Trophoblast cell (in vitro differentiated cells and primary cell): ENCODE measurements around the gene FOXL1.
A peak's percentile ranks its signal among the peaks of the same experiment; 100 is the strongest.

Experiments used
- DNase-seq, 2 donors: peaks; one replicate each; pipeline ENCODE4 v3.0.0-alpha.2; 2016
- H2AFZ ChIP-seq: 2 replicates; pipeline ENCODE4 v1.6.1; 2013; ENCODE audit warnings: low read length, moderate library complexity, mild to moderate bottlenecking; ENCODE audit not compliant: insufficient read depth, poor library complexity
- H2AK5ac ChIP-seq: 2 replicates; pipeline ENCODE4 v1.6.1; 2013; ENCODE audit warnings: mild to moderate bottlenecking, low read length
- H2BK120ac ChIP-seq: 2 replicates; pipeline ENCODE4 v1.6.1; 2013; ENCODE audit warnings: low read length, mild to moderate bottlenecking, moderate library complexity; ENCODE audit not compliant: insufficient read depth, poor library complexity
- H2BK12ac ChIP-seq: 2 replicates; pipeline ENCODE4 v1.6.1; 2013; ENCODE audit warnings: mild to moderate bottlenecking, low read length, moderate library complexity
- H2BK5ac ChIP-seq: 2 replicates; pipeline ENCODE4 v1.6.1; 2013; ENCODE audit warnings: low read length, low read depth, moderate library complexity, mild to moderate bottlenecking; ENCODE audit not compliant: poor library complexity
- H3K14ac ChIP-seq: 2 replicates; pipeline ENCODE4 v1.6.1; 2013; ENCODE audit warnings: mild to moderate bottlenecking, low read length
- H3K18ac ChIP-seq: 2 replicates; pipeline ENCODE4 v1.6.1; 2013; ENCODE audit warnings: mild to moderate bottlenecking, low read length
- H3K23ac ChIP-seq: 2 replicates; pipeline ENCODE4 v1.6.1; 2013; ENCODE audit warnings: low read length
- H3K27ac ChIP-seq: 2 replicates; pipeline ENCODE4 v1.5.1; 2013; ENCODE audit warnings: low read depth, mild to moderate bottlenecking, inconsistent platforms, low read length, moderate library complexity
- H3K27me3 ChIP-seq: 2 replicates; pipeline ENCODE4 v1.6.1; 2013; ENCODE audit warnings: inconsistent platforms, mild to moderate bottlenecking, low read length, moderate library complexity; ENCODE audit not compliant: insufficient read depth
- H3K36me3 ChIP-seq, 2 experiments: 1 replicate in 1 of 2; 2 replicates in 1 of 2; pipeline ENCODE4 v1.6.1; 2013; ENCODE audit warnings: low read length in 2 of 2, mild to moderate bottlenecking in 2 of 2, moderate library complexity in 1 of 2; ENCODE audit not compliant: insufficient read depth in 2 of 2, control insufficient read depth in 1 of 2
- H3K4ac ChIP-seq: 2 replicates; pipeline ENCODE4 v1.6.1; 2013; ENCODE audit warnings: low read depth, mild to moderate bottlenecking, low read length, moderate library complexity
- H3K4me1 ChIP-seq, 2 experiments: 1 replicate in 1 of 2; 2 replicates in 1 of 2; pipeline ENCODE4 v1.6.1; 2013; ENCODE audit warnings: low read length in 2 of 2, mild to moderate bottlenecking in 2 of 2, moderate library complexity in 1 of 2; ENCODE audit not compliant: insufficient read depth in 2 of 2, control insufficient read depth in 1 of 2
- H3K4me2 ChIP-seq: 2 replicates; pipeline ENCODE4 v1.6.1; 2013; ENCODE audit warnings: inconsistent platforms, mild to moderate bottlenecking, low read length, moderate library complexity
- H3K4me3 ChIP-seq: 2 replicates; pipeline ENCODE4 v1.5.1; 2013; ENCODE audit warnings: mild to moderate bottlenecking, low read depth, low read length, inconsistent platforms
- H3K79me1 ChIP-seq: one replicate; pipeline ENCODE4 v1.6.1; 2013; ENCODE audit warnings: low read length
- H3K79me2 ChIP-seq: 2 replicates; pipeline ENCODE4 v1.6.1; 2013; ENCODE audit warnings: low read length, mild to moderate bottlenecking; ENCODE audit not compliant: control insufficient read depth, insufficient read depth, poor library complexity
- H3K9ac ChIP-seq: 2 replicates; pipeline ENCODE4 v1.6.1; 2013; ENCODE audit warnings: mild to moderate bottlenecking, low read length
- H3K9me3 ChIP-seq: 2 replicates; pipeline ENCODE4 v1.6.1; 2013; ENCODE audit warnings: low read depth, mild to moderate bottlenecking, control low read depth, inconsistent platforms, low read length; ENCODE audit not compliant: insufficient read depth
- H4K12ac ChIP-seq: 2 replicates; pipeline ENCODE4 v1.6.1; 2013; ENCODE audit warnings: low read depth, mild to moderate bottlenecking, low read length, moderate library complexity
- H4K8ac ChIP-seq: 2 replicates; pipeline ENCODE4 v1.6.1; 2013; ENCODE audit warnings: low read depth, mild to moderate bottlenecking, low read length, moderate library complexity
- H4K91ac ChIP-seq: one replicate; pipeline ENCODE4 v1.6.1; 2013; ENCODE audit warnings: low read depth, mild to moderate bottlenecking, low read length, moderate library complexity
- WGBS: extraction: QIAGEN DNeasy Blood & Tissue Kit; methylation state at CpG from one replicate; pipeline ENCODE4 v1.1.7; 2013; ENCODE audit warnings: missing lambda C conversion rate; ENCODE audit not compliant: insufficient read length, insufficient coverage; ENCODE audit errors: extremely low coverage; 5-methylcytosine and 5-hydroxymethylcytosine counted together

Gene FOXL1

DNA sequence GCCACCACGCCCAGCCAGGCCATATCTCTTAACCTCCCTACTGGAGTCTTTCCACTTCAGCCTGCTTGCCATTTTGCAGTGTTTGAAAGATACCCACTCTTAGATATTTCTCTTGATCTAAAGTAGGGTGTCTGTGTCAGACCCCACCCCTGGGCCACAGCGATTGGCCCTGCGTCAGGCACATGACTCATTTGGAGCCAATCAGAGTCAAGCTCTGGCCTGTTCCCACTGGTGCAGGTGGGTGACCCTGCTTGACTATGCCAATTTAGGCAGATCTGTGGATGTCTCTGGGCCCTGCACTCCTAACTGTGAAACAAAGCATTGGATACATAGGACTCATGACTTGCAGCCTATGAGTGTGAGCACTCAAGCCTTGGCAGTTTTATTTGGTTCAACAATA, 27.6 kb downstream of the FOXL1 start:
- H2BK5ac ChIP-seq: no peak overlapping the region
- H2AFZ ChIP-seq: no peak overlapping the region
- H4K91ac ChIP-seq: no peak overlapping the region
- H2BK12ac ChIP-seq: no peak overlapping the region
- H2AK5ac ChIP-seq: no peak overlapping the region
- no peaks in the 10 kb centered on the region for H3K79me2 ChIP-seq
- no peak overlapping the region for H3K4me2 ChIP-seq
- no peak overlapping the region for H3K27ac ChIP-seq
- WGBS: no CpG with 5 or more reads among the region's 3 CpGs
- no peak overlapping the region for H2BK120ac ChIP-seq
- no peaks in the 10 kb centered on the region for H3K36me3 ChIP-seq
- H3K18ac ChIP-seq: no peak overlapping the region
- no peak overlapping the region for H3K4ac ChIP-seq
- no peak overlapping the region for H4K8ac ChIP-seq
- H3K23ac ChIP-seq: no peak overlapping the region
- peaks cover 10% of the 10 kb centered on the region for H3K79me1 ChIP-seq
- no peak overlapping the region for H3K9ac ChIP-seq
- peaks cover 7 to 11% of the 10 kb centered on the region in 2 experiments for H3K4me1 ChIP-seq
- no peak overlapping the region for H3K14ac ChIP-seq
- no peak overlapping the region for H3K4me3 ChIP-seq
- H3K9me3 ChIP-seq: peaks cover 2% of the 10 kb centered on the region
- no peak for DNase-seq
- H4K12ac ChIP-seq: no peak overlapping the region
- no peaks in the 10 kb centered on the region for H3K27me3 ChIP-seq

DNA sequence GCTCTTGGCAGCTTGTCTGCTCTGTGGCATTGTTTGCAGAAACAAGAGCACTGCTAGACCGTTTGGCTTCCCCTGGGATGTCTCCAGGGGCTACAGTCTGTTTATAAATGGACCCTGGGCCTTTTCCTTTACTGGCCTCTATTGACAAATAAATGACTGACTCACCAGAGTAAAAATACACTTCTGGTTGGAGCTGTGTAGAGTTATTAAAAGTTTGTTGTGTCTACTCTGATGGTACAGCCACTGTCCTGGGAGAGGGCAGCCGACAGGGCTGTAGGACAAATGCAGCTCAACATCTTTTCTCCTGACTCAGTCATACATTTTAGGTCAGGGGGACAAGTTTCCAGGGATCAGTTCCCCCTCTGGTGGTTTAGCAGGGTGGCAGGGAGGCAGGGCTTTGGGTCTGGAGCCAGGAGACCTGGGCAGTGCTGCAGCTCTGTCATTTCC, 30.0 kb downstream of the FOXL1 start:
- Histone ChIP-seq H2BK5ac (no peak overlapping the region), H2AK5ac (no peak overlapping the region), H3K27me3 (no peaks in the 10 kb centered on the region), H3K9me3 (no peaks in the 10 kb centered on the region), H3K4me2 (no peak overlapping the region), H2AFZ (no peak overlapping the region), H3K79me2 (no peaks in the 10 kb centered on the region), H3K36me3 (no peaks in the 10 kb centered on the region), H3K23ac (no peak overlapping the region), H4K12ac (no peak overlapping the region), H3K14ac (no peak overlapping the region), H3K4ac (no peak overlapping the region), H3K4me1 (peaks cover 7 to 11% of the 10 kb centered on the region in 2 experiments), H3K9ac (no peak overlapping the region), H3K27ac (no peak overlapping the region), H3K4me3 (no peak overlapping the region), H4K8ac (no peak overlapping the region), H2BK120ac (no peak overlapping the region), H3K18ac (no peak overlapping the region), H3K79me1 (peaks cover 10% of the 10 kb centered on the region), H4K91ac (no peak overlapping the region), H2BK12ac (no peak overlapping the region)
- WGBS: no CpG with 5 or more reads among the region's 2 CpGs
- DNase-seq: no peak

DNA sequence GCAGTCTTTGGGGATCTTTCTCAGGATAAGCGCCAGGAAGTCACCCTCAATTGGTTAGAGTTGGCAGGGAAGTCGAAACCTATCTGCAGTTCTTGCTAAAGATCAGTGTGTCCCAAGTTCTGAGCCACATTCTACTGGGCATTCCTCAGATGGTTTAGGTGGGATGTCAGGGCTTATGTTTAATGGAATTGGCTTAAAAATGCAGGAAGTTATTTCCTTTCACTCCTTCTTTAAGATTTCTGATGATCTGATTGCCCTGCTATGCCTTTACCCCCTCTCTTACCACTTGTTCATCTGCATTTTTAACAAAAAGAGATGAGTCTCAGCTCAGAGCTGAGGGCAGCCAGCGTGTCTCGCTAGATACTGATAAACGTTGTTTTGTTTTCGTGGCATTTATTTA, 30.8 kb downstream of the FOXL1 start:
- peak; percentile 60 to 83 for DNase-seq
- H3K79me2 ChIP-seq: no peaks in the 10 kb centered on the region
- no peak overlapping the region for H3K23ac ChIP-seq
- H4K12ac ChIP-seq: no peak overlapping the region
- no peak overlapping the region for H3K4ac ChIP-seq
- no peaks in the 10 kb centered on the region for H3K36me3 ChIP-seq
- no peak overlapping the region for H2BK120ac ChIP-seq
- peak overlapping the region; percentile 69 for H3K27ac ChIP-seq
- H3K9me3 ChIP-seq: no peaks in the 10 kb centered on the region
- peaks cover 10% of the 10 kb centered on the region for H3K79me1 ChIP-seq
- no peaks in the 10 kb centered on the region for H3K27me3 ChIP-seq
- H4K91ac ChIP-seq: no peak overlapping the region
- H2AK5ac ChIP-seq: no peak overlapping the region
- no peak overlapping the region for H3K14ac ChIP-seq
- no peak overlapping the region for H2AFZ ChIP-seq
- no peak overlapping the region for H2BK5ac ChIP-seq
- H3K18ac ChIP-seq: no peak overlapping the region
- no CpG with 5 or more reads among the region's 6 CpGs for WGBS
- no peak overlapping the region for H2BK12ac ChIP-seq
- H3K4me3 ChIP-seq: no peak overlapping the region
- peak overlapping the region; percentile 21 for H3K4me2 ChIP-seq
- H4K8ac ChIP-seq: no peak overlapping the region
- H3K9ac ChIP-seq: no peak overlapping the region
- peaks cover 7 to 11% of the 10 kb centered on the region in 2 experiments for H3K4me1 ChIP-seq

DNA sequence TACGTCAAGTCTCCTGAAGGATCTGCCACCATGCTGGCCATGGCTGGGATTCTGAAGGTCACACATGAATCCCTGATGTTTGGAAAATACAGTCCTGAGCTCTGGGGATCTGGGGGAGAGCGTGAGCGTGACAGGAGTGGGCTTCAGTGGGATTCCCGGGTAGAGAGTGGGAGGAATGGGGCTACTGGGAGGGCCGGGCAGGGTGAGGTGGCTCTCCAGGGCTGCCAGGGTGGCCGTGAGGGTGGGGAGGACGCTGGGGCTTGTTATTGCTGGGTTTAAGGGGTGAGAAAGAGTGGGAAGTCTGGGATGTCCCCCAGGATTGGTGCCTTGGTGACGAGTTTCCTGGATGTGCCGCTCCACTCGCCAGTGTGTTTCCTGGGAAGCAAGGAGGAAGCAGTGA, 31.3 kb downstream of the FOXL1 start:
- no peak overlapping the region for H3K18ac ChIP-seq
- no peak overlapping the region for H3K23ac ChIP-seq
- H2BK5ac ChIP-seq: peak overlapping the region; percentile 10
- WGBS: no CpG with 5 or more reads among the region's 10 CpGs
- peak overlapping the region; percentile 18 for H3K14ac ChIP-seq
- no peak overlapping the region for H4K12ac ChIP-seq
- H4K91ac ChIP-seq: peak overlapping the region; percentile 70
- no peak overlapping the region for H3K4me2 ChIP-seq
- H2BK120ac ChIP-seq: peak overlapping the region; percentile 33
- H4K8ac ChIP-seq: no peak overlapping the region
- H3K79me2 ChIP-seq: no peaks in the 10 kb centered on the region
- H3K4me1 ChIP-seq: peaks cover 7 to 12% of the 10 kb centered on the region in 2 experiments
- H3K9ac ChIP-seq: no peak overlapping the region
- no peaks in the 10 kb centered on the region for H3K36me3 ChIP-seq
- peak overlapping the region; percentile 69 for H3K27ac ChIP-seq
- no peaks in the 10 kb centered on the region for H3K27me3 ChIP-seq
- peak overlapping the region; percentile 30 for H2BK12ac ChIP-seq
- DNase-seq: no peak
- no peak overlapping the region for H2AK5ac ChIP-seq
- peaks cover 10% of the 10 kb centered on the region for H3K79me1 ChIP-seq
- H3K4ac ChIP-seq: no peak overlapping the region
- no peak overlapping the region for H3K4me3 ChIP-seq
- no peak overlapping the region for H2AFZ ChIP-seq
- H3K9me3 ChIP-seq: no peaks in the 10 kb centered on the region
